ENCODE data around the gene MYEOV.

The MYEOV gene

GRCh38 chr11:69250186-69251056, 43.5 kb upstream of the MYEOV start:
- ChIA-PET POLR2A (interaction anchor here (0.9 kb wide), 1 partner anchor 47 kb away, joined by 3 read pairs; no protein-coding TSS in a partner anchor), CTCF (interaction anchor here (0.7 to 2.0 kb wide), 4 partner anchors 11 to 393 kb away, joined by 3 to 8 read pairs (median 4); no protein-coding TSS in a partner anchor)
- no peak for DNase-seq (ENCODE audit: low read depth, low spot score)

GRCh38 chr11:69251057-69251393, 42.9 kb upstream of the MYEOV start:
- POLR2A ChIA-PET, result no interaction called here
- no peak for DNase-seq (ENCODE audit: low read depth, low spot score)
- no peak overlapping the region for H3K4me3 ChIP-seq (ENCODE audit: low read depth, low read length)
- no peak for TF ChIP-seq CTCF (IDR thresholded peaks at IDR 0.05; ENCODE audit: insufficient read depth, low read length, missing control alignments)
- CTCF ChIA-PET, result interaction anchor here (1.0 to 1.6 kb wide), 2 partner anchors 120 to 392 kb away, joined by 5 to 8 read pairs; no protein-coding TSS in a partner anchor

More at GRCh38 chr11:69250186-69251056, 43.5 kb upstream of the MYEOV start:
- no peak overlapping the region for H3K4me3 ChIP-seq (ENCODE audit: low read depth, low read length)
- TF ChIP-seq CTCF (IDR thresholded peaks at IDR 0.05; ENCODE audit: insufficient read depth, low read length, missing control alignments), result no peak

- H3K4me3 ChIP-seq (ENCODE audit: low read depth, low read length), result no peak overlapping the region
- POLR2A ChIA-PET, result no interaction called here
- CTCF ChIA-PET, result interaction anchor here (1.0 to 1.6 kb wide), 2 partner anchors 121 to 392 kb away, joined by 5 to 8 read pairs; no protein-coding TSS in a partner anchor
- DNase-seq (ENCODE audit: low read depth, low spot score), result no peak
- no peak for TF ChIP-seq CTCF (IDR thresholded peaks at IDR 0.05; ENCODE audit: insufficient read depth, low read length, missing control alignments)
Observed at GRCh38 chr11:69251639-69252489, 42.1 kb upstream of the MYEOV start.

GRCh38 chr11:69252490-69252837, 41.5 kb upstream of the MYEOV start:
- ChIA-PET CTCF (no interaction called here), POLR2A (no interaction called here)

GRCh38 chr11:69253028-69253427, 40.9 kb upstream of the MYEOV start:
- CTCF ChIA-PET, result no interaction called here
- no peak for DNase-seq (ENCODE audit: low read depth, low spot score)
- POLR2A ChIA-PET, result no interaction called here
- H3K4me3 ChIP-seq (ENCODE audit: low read depth, low read length), result no peak overlapping the region
- no peak for TF ChIP-seq CTCF (IDR thresholded peaks at IDR 0.05; ENCODE audit: insufficient read depth, low read length, missing control alignments)

More at GRCh38 chr11:69252490-69252837, 41.5 kb upstream of the MYEOV start:
- DNase-seq (ENCODE audit: low read depth, low spot score), result no peak
- H3K4me3 ChIP-seq (ENCODE audit: low read depth, low read length), result no peak overlapping the region
- no peak for TF ChIP-seq CTCF (IDR thresholded peaks at IDR 0.05; ENCODE audit: insufficient read depth, low read length, missing control alignments)

- no peak overlapping the region for H3K4me3 ChIP-seq (ENCODE audit: low read depth, low read length)
- no peak for TF ChIP-seq CTCF (IDR thresholded peaks at IDR 0.05; ENCODE audit: insufficient read depth, low read length, missing control alignments)
- ChIA-PET POLR2A (no interaction called here), CTCF (no interaction called here)
- no peak for DNase-seq (ENCODE audit: low read depth, low spot score)
Observed at GRCh38 chr11:69257134-69257533, 36.8 kb upstream of the MYEOV start.
